Smooth muscle cell (in vitro differentiated cells): Measurements from ENCODE around the gene PCSK2. TPM values are rescaled to one million over a fixed set of nuclear protein-coding genes. Genes with fewer than 3 reads are reported as not detected.

Experiments used
- DNase-seq: peaks from one replicate; lab custom pipeline; 2025; ENCODE audit not compliant: unreplicated experiment; lab: John Stamatoyannopoulos, UW
- H2AFZ ChIP-seq: fragments of 200-600 bp; sonication (generic); 2 replicates; pipeline ENCODE4 v1.6.0; 2016; ENCODE audit warnings: antibody characterized with exemption, low read depth, mild to moderate bottlenecking
- H3F3A ChIP-seq: fragments of 200-600 bp; sonication (generic); 2 replicates; pipeline ENCODE4 v1.6.0; 2017; ENCODE audit warnings: antibody characterized with exemption, low read depth
- H3K27ac ChIP-seq: fragments of 200-600 bp; sonication (generic); 2 replicates; pipeline ENCODE4 v1.5.1; 2016; ENCODE audit warnings: low read depth, mild to moderate bottlenecking
- H3K27me3 ChIP-seq: fragments of 200-600 bp; sonication (generic); 2 replicates; pipeline ENCODE4 v1.6.1; 2016; ENCODE audit warnings: low read depth, mild to moderate bottlenecking
- H3K36me3 ChIP-seq: fragments of 200-600 bp; sonication (generic); 2 replicates; pipeline ENCODE4 v1.5.1; 2016; ENCODE audit warnings: low read depth
- H3K4me1 ChIP-seq: fragments of 200-600 bp; sonication (generic); 2 replicates; pipeline ENCODE4 v1.5.1; 2016; ENCODE audit warnings: low read depth
- H3K4me2 ChIP-seq: fragments of 200-600 bp; sonication (generic); 2 replicates; pipeline ENCODE4 v1.6.0; 2016; ENCODE audit warnings: mild to moderate bottlenecking
- H3K4me3 ChIP-seq: fragments of 200-600 bp; sonication (generic); 2 replicates; pipeline ENCODE4 v1.5.1; 2016; ENCODE audit warnings: mild to moderate bottlenecking
- H3K79me2 ChIP-seq: fragments of 200-600 bp; sonication (generic); 2 replicates; pipeline ENCODE4 v1.6.0; 2016; ENCODE audit warnings: low read depth, mild to moderate bottlenecking
- H3K9ac ChIP-seq: fragments of 200-600 bp; sonication (generic); 2 replicates; pipeline ENCODE4 v1.6.0; 2016; ENCODE audit warnings: low read depth
- H3K9me3 ChIP-seq: fragments of 200-600 bp; sonication (generic); replicated peaks from 2 replicates; pipeline ENCODE4 v1.5.1; 2016; ENCODE audit warnings: low read depth
- H4K20me1 ChIP-seq: fragments of 200-600 bp; sonication (generic); 2 replicates; pipeline ENCODE4 v1.6.0; 2016; ENCODE audit warnings: low read depth
- CTCF ChIP-seq: fragments of 200-600 bp; sonication (generic); IDR thresholded peaks from 2 replicates; pipeline ENCODE4 v1.5.1; 2017; ENCODE audit warnings: borderline replicate concordance, mild to moderate bottlenecking, antibody characterized with exemption; ENCODE audit not compliant: insufficient read depth, poor library complexity, severe bottlenecking
- WGBS: methylation state at CpG from one replicate; pipeline ENCODE4 v1.1.7; 2016; ENCODE audit warnings: low lambda C conversion rate; 5-methylcytosine and 5-hydroxymethylcytosine counted together
- polyA plus RNA-seq: library from polyadenylated mRNA; unstranded; fragments of >200 nt; fragmentation: Nextera tagmentation; extraction: Ambion mirVana; gene quantifications from 2 replicates; pipeline ENCODE4 v1.2.1, GENCODE V29; 2016
- total RNA-seq: library from RNA; depleted of rRNA; stranded (reverse); fragments of >200 nt; gene quantifications from 2 replicates; pipeline ENCODE4 v1.2.3, GENCODE V29; 2014

The PCSK2 gene
- total and polyA plus RNA-seq, 2 experiments from 2014 or later: not detected

- H3K4me2 ChIP-seq: no peak overlapping the region
- 93% methylated on average over 11 of the region's 11 CpGs for WGBS
- no peaks in the 10 kb centered on the region for H3K79me2 ChIP-seq
- no peak overlapping the region for H3K4me3 ChIP-seq
- no peaks in the 10 kb centered on the region for H3F3A ChIP-seq
- H3K9me3 ChIP-seq: no peaks in the 10 kb centered on the region
- no peak overlapping the region for H2AFZ ChIP-seq
- H3K4me1 ChIP-seq: no peaks in the 10 kb centered on the region
- no peak for TF ChIP-seq CTCF
- DNase-seq: no peak
- no peak overlapping the region for H3K9ac ChIP-seq
- H3K36me3 ChIP-seq: no peaks in the 10 kb centered on the region
- no peaks in the 10 kb centered on the region for H3K27me3 ChIP-seq
- H3K27ac ChIP-seq: no peak overlapping the region
- no peaks in the 10 kb centered on the region for H4K20me1 ChIP-seq
These were observed 253.9 kb downstream of the PCSK2 start for GRCh38 chr20:17480696-17481095.

- DNase-seq: no peak
- no peak overlapping the region for H3K9ac ChIP-seq
- no peak overlapping the region for H3K4me3 ChIP-seq
- H4K20me1 ChIP-seq: no peaks in the 10 kb centered on the region
- no peak for TF ChIP-seq CTCF
- H3K27me3 ChIP-seq: no peaks in the 10 kb centered on the region
- H3K36me3 ChIP-seq: no peaks in the 10 kb centered on the region
- no peaks in the 10 kb centered on the region for H3K79me2 ChIP-seq
- no peaks in the 10 kb centered on the region for H3K9me3 ChIP-seq
- no peaks in the 10 kb centered on the region for H3K4me1 ChIP-seq
- 93% methylated on average over 16 of the region's 16 CpGs for WGBS
- H2AFZ ChIP-seq: no peak overlapping the region
- H3K4me2 ChIP-seq: no peak overlapping the region
- no peak overlapping the region for H3K27ac ChIP-seq
- H3F3A ChIP-seq: no peaks in the 10 kb centered on the region
These were observed 254.8 kb downstream of the PCSK2 start for GRCh38 chr20:17481661-17482060.

GRCh38 chr20:17482536-17482935, 255.7 kb downstream of the PCSK2 start:
- Histone ChIP-seq H3K4me2 (no peak overlapping the region), H3K79me2 (no peaks in the 10 kb centered on the region), H3K4me1 (no peaks in the 10 kb centered on the region), H3K27ac (no peak overlapping the region), H4K20me1 (no peaks in the 10 kb centered on the region), H2AFZ (no peak overlapping the region), H3K27me3 (no peaks in the 10 kb centered on the region), H3K9ac (no peak overlapping the region), H3F3A (no peaks in the 10 kb centered on the region), H3K36me3 (no peaks in the 10 kb centered on the region), H3K4me3 (no peak overlapping the region), H3K9me3 (no peaks in the 10 kb centered on the region)
- no peak for DNase-seq
- 94% methylated on average over 5 of the region's 5 CpGs for WGBS
- TF ChIP-seq CTCF: no peak

GRCh38 chr20:17485017-17485416, 258.2 kb downstream of the PCSK2 start:
- Histone ChIP-seq H3F3A (no peaks in the 10 kb centered on the region), H3K9me3 (no peaks in the 10 kb centered on the region), H3K27me3 (no peaks in the 10 kb centered on the region), H3K9ac (no peak overlapping the region), H3K4me1 (no peaks in the 10 kb centered on the region), H3K27ac (no peak overlapping the region), H3K4me2 (no peak overlapping the region), H4K20me1 (no peaks in the 10 kb centered on the region), H3K79me2 (no peaks in the 10 kb centered on the region), H2AFZ (no peak overlapping the region), H3K4me3 (no peak overlapping the region), H3K36me3 (no peaks in the 10 kb centered on the region)
- DNase-seq: no peak
- 96% methylated on average over 2 of the region's 2 CpGs for WGBS
- TF ChIP-seq CTCF: no peak
